ENCODE results near the gene GRIK3. TPM values are rescaled to one million over a fixed set of nuclear protein-coding genes. Genes with fewer than 3 reads are reported as not detected.

Gene GRIK3
- total RNA-seq, 1 donor = under 0.01 TPM

GRCh38 chr1:36836196-36836883, 198.0 kb downstream of the GRIK3 start:
- H3K27me3 ChIP-seq (ENCODE audit: insufficient read depth, low read length) = no peaks in the 10 kb centered on the region
- no peak overlapping the region for H3K4me3 ChIP-seq (ENCODE audit: low read length)
- no peaks in the 10 kb centered on the region for H3K4me1 ChIP-seq (ENCODE audit: insufficient read depth, low read length)
- no peaks in the 10 kb centered on the region for H3K9me3 ChIP-seq (ENCODE audit: low read depth, low read length)

- H3K27me3 ChIP-seq (ENCODE audit: insufficient read depth, low read length) = no peaks in the 10 kb centered on the region
- no peaks in the 10 kb centered on the region for H3K4me1 ChIP-seq (ENCODE audit: insufficient read depth, low read length)
- H3K9me3 ChIP-seq (ENCODE audit: low read depth, low read length) = no peaks in the 10 kb centered on the region
- H3K4me3 ChIP-seq (ENCODE audit: low read length) = no peak overlapping the region
These were observed 198.6 kb downstream of the GRIK3 start for GRCh38 chr1:36835696-36836095.

- Histone ChIP-seq H3K4me1 (ENCODE audit: insufficient read depth, low read length) (no peaks in the 10 kb centered on the region), H3K4me3 (ENCODE audit: low read length) (no peak overlapping the region), H3K27me3 (ENCODE audit: insufficient read depth, low read length) (no peaks in the 10 kb centered on the region), H3K9me3 (ENCODE audit: low read depth, low read length) (no peaks in the 10 kb centered on the region)
These were observed 199.2 kb downstream of the GRIK3 start for GRCh38 chr1:36835017-36835695.

GRCh38 chr1:36834586-36834985, 199.7 kb downstream of the GRIK3 start:
- no peaks in the 10 kb centered on the region for H3K9me3 ChIP-seq (ENCODE audit: low read depth, low read length)
- H3K4me1 ChIP-seq (ENCODE audit: insufficient read depth, low read length) = no peaks in the 10 kb centered on the region
- H3K27me3 ChIP-seq (ENCODE audit: insufficient read depth, low read length) = no peaks in the 10 kb centered on the region
- H3K4me3 ChIP-seq (ENCODE audit: low read length) = no peak overlapping the region

GRCh38 chr1:36831186-36831810, 203.0 kb downstream of the GRIK3 start:
- H3K4me1 ChIP-seq (ENCODE audit: insufficient read depth, low read length) = no peaks in the 10 kb centered on the region
- no peaks in the 10 kb centered on the region for H3K9me3 ChIP-seq (ENCODE audit: low read depth, low read length)
- no peak overlapping the region for H3K4me3 ChIP-seq (ENCODE audit: low read length)
- H3K27me3 ChIP-seq (ENCODE audit: insufficient read depth, low read length) = no peaks in the 10 kb centered on the region

- Histone ChIP-seq H3K4me3 (ENCODE audit: low read length) (no peak overlapping the region), H3K27me3 (ENCODE audit: insufficient read depth, low read length) (no peaks in the 10 kb centered on the region), H3K9me3 (ENCODE audit: low read depth, low read length) (no peaks in the 10 kb centered on the region), H3K4me1 (ENCODE audit: insufficient read depth, low read length) (no peaks in the 10 kb centered on the region)
These were observed 204.4 kb downstream of the GRIK3 start for GRCh38 chr1:36829961-36830360.

GRCh38 chr1:36829066-36829465, 205.2 kb downstream of the GRIK3 start:
- Histone ChIP-seq H3K27me3 (ENCODE audit: insufficient read depth, low read length) (no peaks in the 10 kb centered on the region), H3K4me1 (ENCODE audit: insufficient read depth, low read length) (no peaks in the 10 kb centered on the region), H3K9me3 (ENCODE audit: low read depth, low read length) (no peaks in the 10 kb centered on the region), H3K4me3 (ENCODE audit: low read length) (no peak overlapping the region)

- Histone ChIP-seq H3K9me3 (ENCODE audit: low read depth, low read length) (no peaks in the 10 kb centered on the region), H3K27me3 (ENCODE audit: insufficient read depth, low read length) (no peaks in the 10 kb centered on the region), H3K4me3 (ENCODE audit: low read length) (no peak overlapping the region), H3K4me1 (ENCODE audit: insufficient read depth, low read length) (no peaks in the 10 kb centered on the region)
These were observed 209.1 kb downstream of the GRIK3 start for GRCh38 chr1:36825226-36825625.

- no peak overlapping the region for H3K4me3 ChIP-seq (ENCODE audit: low read length)
- no peaks in the 10 kb centered on the region for H3K4me1 ChIP-seq (ENCODE audit: insufficient read depth, low read length)
- H3K27me3 ChIP-seq (ENCODE audit: insufficient read depth, low read length) = no peaks in the 10 kb centered on the region
- no peaks in the 10 kb centered on the region for H3K9me3 ChIP-seq (ENCODE audit: low read depth, low read length)
These were observed 209.9 kb downstream of the GRIK3 start for GRCh38 chr1:36824390-36824861.

- Histone ChIP-seq H3K9me3 (ENCODE audit: low read depth, low read length) (no peaks in the 10 kb centered on the region), H3K4me3 (ENCODE audit: low read length) (no peak overlapping the region), H3K4me1 (ENCODE audit: insufficient read depth, low read length) (no peaks in the 10 kb centered on the region), H3K27me3 (ENCODE audit: insufficient read depth, low read length) (no peaks in the 10 kb centered on the region)
These were observed 211.7 kb downstream of the GRIK3 start for GRCh38 chr1:36822648-36823047.

- Histone ChIP-seq H3K4me3 (ENCODE audit: low read length) (no peak overlapping the region), H3K9me3 (ENCODE audit: low read depth, low read length) (no peaks in the 10 kb centered on the region), H3K27me3 (ENCODE audit: insufficient read depth, low read length) (no peaks in the 10 kb centered on the region), H3K4me1 (ENCODE audit: insufficient read depth, low read length) (no peaks in the 10 kb centered on the region)
These were observed 212.9 kb downstream of the GRIK3 start for GRCh38 chr1:36821386-36821785.

- Histone ChIP-seq H3K9me3 (ENCODE audit: low read depth, low read length) (no peaks in the 10 kb centered on the region), H3K27me3 (ENCODE audit: insufficient read depth, low read length) (no peaks in the 10 kb centered on the region), H3K4me3 (ENCODE audit: low read length) (no peak overlapping the region), H3K4me1 (ENCODE audit: insufficient read depth, low read length) (no peaks in the 10 kb centered on the region)
These were observed 215.5 kb downstream of the GRIK3 start for GRCh38 chr1:36818771-36819170.

GRCh38 chr1:36816348-36816747, 218.0 kb downstream of the GRIK3 start:
- Histone ChIP-seq H3K9me3 (ENCODE audit: low read depth, low read length) (no peaks in the 10 kb centered on the region), H3K4me1 (ENCODE audit: insufficient read depth, low read length) (no peaks in the 10 kb centered on the region), H3K4me3 (ENCODE audit: low read length) (no peak overlapping the region), H3K27me3 (ENCODE audit: insufficient read depth, low read length) (no peaks in the 10 kb centered on the region)

- H3K4me1 ChIP-seq (ENCODE audit: insufficient read depth, low read length) = no peaks in the 10 kb centered on the region
- no peaks in the 10 kb centered on the region for H3K27me3 ChIP-seq (ENCODE audit: insufficient read depth, low read length)
- H3K9me3 ChIP-seq (ENCODE audit: low read depth, low read length) = no peaks in the 10 kb centered on the region
- no peak overlapping the region for H3K4me3 ChIP-seq (ENCODE audit: low read length)
These were observed 219.5 kb downstream of the GRIK3 start for GRCh38 chr1:36814774-36815173.

GRCh38 chr1:36814083-36814482, 220.2 kb downstream of the GRIK3 start:
- Histone ChIP-seq H3K4me1 (ENCODE audit: insufficient read depth, low read length) (no peaks in the 10 kb centered on the region), H3K4me3 (ENCODE audit: low read length) (no peak overlapping the region), H3K27me3 (ENCODE audit: insufficient read depth, low read length) (no peaks in the 10 kb centered on the region), H3K9me3 (ENCODE audit: low read depth, low read length) (no peaks in the 10 kb centered on the region)
